Stomach (tissue), 9 donors: ENCODE data around the gene MAPKAPK2. TPM values are rescaled to one million over a fixed set of nuclear protein-coding genes. Genes with fewer than 3 reads are reported as not detected.

Experiments used
- DNase-seq, 2 donors: peaks; one replicate each; pipeline versions ENCODE4 v3.0.0 to v3.0.0-alpha.2; 2013 to 2019
- H3K27ac ChIP-seq, 5 donors: fragments of 200-600 bp in 4 of 5; sonication (generic) in 4 of 5; one replicate each; pipeline ENCODE4 v1.5.1; 2013 to 2019; ENCODE audit warnings: mild to moderate bottlenecking in 1 of 5, moderate library complexity in 1 of 5
- H3K27me3 ChIP-seq, 3 donors: fragments of 200-600 bp; sonication (generic); one replicate each; pipeline ENCODE4 v1.5.1; 2017 to 2019; ENCODE audit warnings: mixed run types in 1 of 3
- H3K36me3 ChIP-seq, 4 donors: fragments of 200-600 bp; sonication (generic); 1 replicate in 3 of 4; 2 replicates in 1 of 4; pipeline ENCODE4 v1.5.1; 2016 to 2019
- H3K4me1 ChIP-seq, 4 donors: fragments of 200-600 bp; sonication (generic); one replicate each; pipeline ENCODE4 v1.5.1; 2016 to 2019
- H3K4me3 ChIP-seq, 4 donors: fragments of 200-600 bp; sonication (generic) in 3 of 4; one replicate each; pipeline ENCODE4 v1.5.1; 2016 to 2019; ENCODE audit warnings: mild to moderate bottlenecking in 1 of 4
- H3K9me3 ChIP-seq, 4 donors: fragments of 200-600 bp; sonication (generic); one replicate each; pipeline ENCODE4 v1.5.1; 2016 to 2019
- EP300 ChIP-seq: sonication (generic); formaldehyde crosslinking; IDR thresholded peaks from one replicate; pipeline ENCODE4 v1.6.1; 2017; ENCODE audit warnings: antibody characterized with exemption
- POLR2A ChIP-seq, 4 donors: fragments of 450-650 bp; IDR thresholded peaks; one replicate each; pipeline ENCODE4 v1.6.1; 2016; ENCODE audit warnings: antibody characterized with exemption in 4 of 4, control low read depth in 2 of 4, mild to moderate bottlenecking in 1 of 4, moderate library complexity in 1 of 4
- POLR2AphosphoS5 ChIP-seq, 3 donors: sonication (generic); formaldehyde crosslinking; IDR thresholded peaks; one replicate each; pipeline ENCODE4 v1.6.1; 2016; ENCODE audit warnings: antibody characterized with exemption in 3 of 3
- WGBS, 5 donors: extraction: QIAGEN DNeasy Blood & Tissue Kit in 3 of 5; methylation state at CpG; one replicate each; pipeline versions ENCODE4 v1.1.5 to v1.1.7; 2013 to 2018; 5-methylcytosine and 5-hydroxymethylcytosine counted together
- intact Hi-C: fragments of 100-400 bp; cut with DNase I; formaldehyde crosslinking; loops from one replicate; pipeline ENCODE4 v1.15.1; 2023; ENCODE audit warnings: low total_unique reads
- polyA plus RNA-seq, 3 donors: library from polyadenylated mRNA; stranded (reverse); fragments of 200-250 nt; gene quantifications; one replicate each; pipeline ENCODE4 v1.2.3, GENCODE V29; 2013
- total RNA-seq, 5 donors: library from RNA; depleted of rRNA; stranded (reverse); fragments of >200 nt; gene quantifications; one replicate each; pipeline versions ENCODE4 v1.1.0 to v1.2.3, GENCODE V29; 2014 to 2016
- TF ChIP-seq, protein P1 (sequence below), 7 experiments: fragments of 450-650 bp in 4 of 7; fragments of 200-600 bp in 3 of 7; sonication (generic) in 3 of 7; IDR thresholded peaks; one replicate each; pipeline ENCODE4 v1.5.1; 2016 to 2019; ENCODE audit warnings: antibody characterized with exemption in 7 of 7, control low read depth in 2 of 7, mild to moderate bottlenecking in 1 of 7
- donor health status: healthy with polysubstance abuse.
- donor health status: Bipolar disorder and iron deficiency.
- donor health status: healthy.

MAPKAPK2 gene
- total and polyA plus RNA-seq, 8 donors = 22.6 to 78.0 (median 49.7) TPM

DNA sequence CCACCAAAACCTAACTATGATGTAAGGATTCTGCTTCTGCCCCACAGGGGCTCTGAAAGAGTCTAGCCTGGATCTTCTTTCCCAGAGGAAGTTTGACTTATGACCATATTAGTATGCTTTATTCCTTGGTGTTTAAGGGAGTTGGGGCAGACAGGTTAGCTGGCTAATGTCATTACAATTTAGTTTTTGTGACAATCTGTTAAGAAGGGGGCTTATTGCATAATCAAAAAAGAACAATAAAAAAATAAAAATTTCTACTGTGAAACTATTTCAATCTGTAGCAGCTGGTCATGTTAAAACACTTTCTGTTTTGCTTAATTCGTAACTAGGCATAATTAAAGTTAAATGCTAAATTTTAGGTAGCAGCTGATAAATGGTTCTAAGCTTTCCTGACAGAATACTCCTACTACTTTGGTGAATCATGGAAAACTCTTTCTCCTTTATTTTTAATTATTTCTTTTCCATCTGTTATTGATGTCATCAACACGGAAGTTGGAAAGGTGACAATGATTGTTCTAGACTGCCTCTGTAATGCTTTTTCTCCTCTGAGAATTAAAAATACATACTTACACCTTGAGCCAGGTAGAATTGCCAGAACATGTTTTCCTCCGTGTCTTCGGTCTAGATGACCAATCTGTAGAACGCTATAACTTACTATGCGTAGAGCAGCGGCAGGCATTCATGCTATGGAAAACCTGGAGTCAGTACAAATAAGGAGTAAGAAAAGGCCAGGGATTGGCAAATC, 30.8 kb upstream of the MAPKAPK2 start:
- intact Hi-C loops = no loop called here
- TF ChIP-seq POLR2AphosphoS5 (IDR thresholded peaks at IDR 0.05) (no peak), POLR2A (IDR thresholded peaks at IDR 0.05) (no peak), EP300 (no peak)
- TF ChIP-seq, protein P1, sequence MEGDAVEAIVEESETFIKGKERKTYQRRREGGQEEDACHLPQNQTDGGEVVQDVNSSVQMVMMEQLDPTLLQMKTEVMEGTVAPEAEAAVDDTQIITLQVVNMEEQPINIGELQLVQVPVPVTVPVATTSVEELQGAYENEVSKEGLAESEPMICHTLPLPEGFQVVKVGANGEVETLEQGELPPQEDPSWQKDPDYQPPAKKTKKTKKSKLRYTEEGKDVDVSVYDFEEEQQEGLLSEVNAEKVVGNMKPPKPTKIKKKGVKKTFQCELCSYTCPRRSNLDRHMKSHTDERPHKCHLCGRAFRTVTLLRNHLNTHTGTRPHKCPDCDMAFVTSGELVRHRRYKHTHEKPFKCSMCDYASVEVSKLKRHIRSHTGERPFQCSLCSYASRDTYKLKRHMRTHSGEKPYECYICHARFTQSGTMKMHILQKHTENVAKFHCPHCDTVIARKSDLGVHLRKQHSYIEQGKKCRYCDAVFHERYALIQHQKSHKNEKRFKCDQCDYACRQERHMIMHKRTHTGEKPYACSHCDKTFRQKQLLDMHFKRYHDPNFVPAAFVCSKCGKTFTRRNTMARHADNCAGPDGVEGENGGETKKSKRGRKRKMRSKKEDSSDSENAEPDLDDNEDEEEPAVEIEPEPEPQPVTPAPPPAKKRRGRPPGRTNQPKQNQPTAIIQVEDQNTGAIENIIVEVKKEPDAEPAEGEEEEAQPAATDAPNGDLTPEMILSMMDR (IDR thresholded peaks at IDR 0.05) = no peak
- WGBS, 5 donors = 69 to 79% (median 79%) methylated on average over 7 of the region's 7 CpGs

DNA sequence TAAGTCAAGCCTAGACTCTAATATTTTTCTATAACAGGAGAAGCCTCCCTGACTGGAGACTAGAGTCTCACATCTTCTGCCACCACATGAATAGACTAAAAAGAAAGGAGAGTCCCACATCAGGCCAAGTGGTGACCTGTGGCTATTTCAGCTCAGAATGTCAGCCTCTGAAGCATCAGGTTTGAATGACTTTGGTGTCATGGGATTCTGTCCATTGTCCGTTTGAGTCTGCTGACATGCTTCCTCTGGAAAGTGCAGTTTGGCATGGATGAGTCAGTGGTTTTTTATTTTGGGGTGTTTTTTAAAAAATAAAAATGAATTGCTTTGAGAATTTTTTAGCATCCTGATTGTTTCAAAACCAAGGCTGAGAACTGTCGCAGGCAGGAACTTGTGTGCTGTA, 29.9 kb upstream of the MAPKAPK2 start:
- Histone ChIP-seq H3K4me3 (no peak overlapping the region), H3K9me3 (no peaks in the 10 kb centered on the region), H3K36me3 (no peaks in the 10 kb centered on the region), H3K27me3 (no peaks in the 10 kb centered on the region), H3K4me1 (peaks cover 19 to 40% (median 31%) of the 10 kb centered on the region in 4 donors), H3K27ac (peak overlapping the region; percentile 3 to 65 (median 34))
- WGBS, 5 donors = 65 to 82% (median 75%) methylated on average over 2 of the region's 2 CpGs
- TF ChIP-seq POLR2AphosphoS5 (IDR thresholded peaks at IDR 0.05) (no peak), EP300 (no peak)
- TF ChIP-seq, protein P1 (IDR thresholded peaks at IDR 0.05) = no peak
- DNase-seq = no peak
- intact Hi-C loops = no loop called here

More for the DNA sequence above, 30.8 kb upstream of the MAPKAPK2 start:
- H3K4me1 ChIP-seq = peaks cover 12 to 31% (median 23%) of the 10 kb centered on the region in 4 donors
- peaks cover 0 to under 1% (median 0%) of the 10 kb centered on the region in 4 donors for H3K36me3 ChIP-seq
- no peak for DNase-seq
- no peak overlapping the region for H3K4me3 ChIP-seq
- H3K27me3 ChIP-seq = no peaks in the 10 kb centered on the region
- H3K9me3 ChIP-seq = no peaks in the 10 kb centered on the region
- peak overlapping the region in 2 of 5 donors; percentile 36 to 65 for H3K27ac ChIP-seq

DNA sequence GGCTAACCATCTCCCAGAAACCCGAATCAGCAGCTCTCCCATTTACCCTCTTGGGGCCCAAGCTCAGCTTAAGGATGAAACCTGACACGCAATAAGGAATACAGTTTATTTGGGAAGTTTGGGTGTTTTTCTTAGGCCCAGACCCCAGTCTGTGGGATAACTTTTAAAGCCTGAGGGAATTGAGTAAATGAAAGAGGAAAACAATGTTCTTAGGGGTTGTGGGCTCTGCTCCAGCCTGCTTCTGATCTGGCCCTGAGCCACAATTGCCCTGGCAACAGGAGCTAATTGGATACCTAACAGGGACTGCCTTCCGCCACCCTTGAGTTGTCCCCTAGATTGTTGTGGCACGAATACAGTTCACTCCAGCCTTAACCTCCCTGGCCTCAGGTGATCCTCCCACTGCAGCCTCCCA, 29.2 kb upstream of the MAPKAPK2 start:
- Histone ChIP-seq H3K9me3 (no peaks in the 10 kb centered on the region), H3K4me3 (no peak overlapping the region), H3K36me3 (no peaks in the 10 kb centered on the region), H3K27ac (peak overlapping the region; percentile 3 to 65 (median 34)), H3K4me1 (peaks cover 23 to 45% (median 34%) of the 10 kb centered on the region in 4 donors), H3K27me3 (no peaks in the 10 kb centered on the region)
- intact Hi-C loops = no loop called here
- WGBS, 5 donors = 23 to 62% (median 42%) methylated on average over 4 of the region's 4 CpGs
- DNase-seq = peak; percentile 51 to 75
- peak in 1 of 3 donors; percentile 18 for TF ChIP-seq POLR2AphosphoS5 (IDR thresholded peaks at IDR 0.05)
- TF ChIP-seq, protein P1 (IDR thresholded peaks at IDR 0.05) = no peak

DNA sequence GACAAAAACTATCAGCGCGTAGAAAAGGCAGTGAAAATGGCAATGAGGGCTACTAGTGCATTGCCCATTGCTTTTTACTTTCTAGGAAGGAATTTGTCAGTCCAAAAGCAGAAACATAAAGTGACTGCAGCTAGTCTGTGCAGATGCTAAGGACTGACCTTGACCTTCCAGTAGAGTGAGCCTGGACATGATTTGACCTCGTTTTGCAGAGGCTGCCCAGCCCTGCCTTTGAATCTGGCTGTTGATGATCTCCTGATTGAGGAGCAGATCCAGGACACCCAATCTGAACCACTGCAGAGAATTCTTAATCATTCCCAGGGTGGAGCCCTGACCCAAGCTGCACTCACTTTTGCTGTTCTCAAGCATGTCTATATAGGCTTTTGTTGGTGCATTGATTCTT, 27.8 kb upstream of the MAPKAPK2 start:
- intact Hi-C loops = no loop called here
- Histone ChIP-seq H3K27ac (no peak overlapping the region), H3K9me3 (no peaks in the 10 kb centered on the region), H3K36me3 (no peaks in the 10 kb centered on the region), H3K4me1 (peaks cover 23 to 45% (median 34%) of the 10 kb centered on the region in 4 donors), H3K4me3 (no peak overlapping the region), H3K27me3 (no peaks in the 10 kb centered on the region)
- TF ChIP-seq, protein P1 (IDR thresholded peaks at IDR 0.05) = no peak
- TF ChIP-seq POLR2AphosphoS5 (IDR thresholded peaks at IDR 0.05) = no peak
- no peak for TF ChIP-seq POLR2A (IDR thresholded peaks at IDR 0.05)
- no peak for TF ChIP-seq EP300
- no peak for DNase-seq
- WGBS, 5 donors = 82 to 90% (median 84%) methylated on average over 3 of the region's 3 CpGs
